ENCODE measurements around the gene CLEC4M. TPM values are rescaled to one million over a fixed set of nuclear protein-coding genes. Genes with fewer than 3 reads are reported as not detected.

CLEC4M gene
- total RNA-seq, 2 experiments from 2014 or later: not detected

DNA sequence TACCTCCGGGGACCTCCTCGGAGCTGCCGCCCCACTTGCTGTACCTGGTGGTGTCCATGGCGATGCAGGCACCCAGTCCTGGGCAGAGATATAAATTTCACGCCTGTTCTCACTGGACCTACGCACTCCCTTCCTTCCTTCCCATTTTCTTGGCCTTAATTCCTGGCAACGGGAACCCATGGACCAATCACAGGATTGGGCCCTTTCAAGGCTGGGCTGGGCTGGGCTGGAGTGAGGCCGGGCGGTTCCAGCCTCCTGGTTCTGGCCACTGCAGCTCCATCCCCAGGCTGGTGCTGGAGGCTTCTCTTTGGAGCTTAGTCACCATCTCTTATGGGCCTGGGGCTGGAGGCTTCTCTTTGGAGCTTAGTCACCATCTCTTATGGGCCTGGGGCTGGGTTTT is 31.0 kb upstream of the CLEC4M start, which contains the start of gene CLEC4G:
TSS of gene CLEC4G (minus strand) at position 66 of the 400 bp plus-strand sequence. CDS start at position 58, 8 bp downstream.
- ATAC-seq: no peak
- Mint-ChIP-seq H3K9me3 (ENCODE audit: insufficient read depth) (no peaks in the 10 kb centered on the region), H3K36me3 (ENCODE audit: low read depth) (no peaks in the 10 kb centered on the region), H3K4me3 (no peak within 1 kb of the TSS), H3K27me3 (ENCODE audit: low read depth) (peaks cover 52% of the 10 kb centered on the region), H3K4me1 (ENCODE audit: low read depth) (no peaks in the 10 kb centered on the region), H3K27ac (no peak within 1 kb of the TSS)
- no peak for DNase-seq
- POLR2A ChIA-PET: no interaction called here
- CTCF ChIA-PET: no interaction called here

DNA sequence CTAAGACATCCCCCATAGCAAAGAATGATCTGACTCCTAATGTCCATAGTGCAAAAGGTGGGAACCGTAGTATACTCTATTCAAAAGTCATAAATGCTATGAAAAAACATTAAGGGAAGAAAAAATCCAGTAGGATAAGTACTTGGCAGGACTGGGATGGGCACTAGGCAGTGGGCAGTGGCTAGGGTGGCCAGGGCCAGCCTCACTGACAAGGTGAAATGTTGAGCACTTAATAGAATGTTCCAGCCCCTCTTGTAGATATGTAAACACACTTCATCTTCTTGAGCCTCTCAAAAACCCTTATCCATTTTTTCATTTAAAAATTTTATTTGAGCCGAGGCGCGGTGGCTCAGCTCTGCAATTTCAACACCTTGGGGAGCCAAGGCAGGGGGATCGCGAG is 29.7 kb upstream of the CLEC4M start:
- no peak overlapping the region for H3K4me3 Mint-ChIP-seq

DNA sequence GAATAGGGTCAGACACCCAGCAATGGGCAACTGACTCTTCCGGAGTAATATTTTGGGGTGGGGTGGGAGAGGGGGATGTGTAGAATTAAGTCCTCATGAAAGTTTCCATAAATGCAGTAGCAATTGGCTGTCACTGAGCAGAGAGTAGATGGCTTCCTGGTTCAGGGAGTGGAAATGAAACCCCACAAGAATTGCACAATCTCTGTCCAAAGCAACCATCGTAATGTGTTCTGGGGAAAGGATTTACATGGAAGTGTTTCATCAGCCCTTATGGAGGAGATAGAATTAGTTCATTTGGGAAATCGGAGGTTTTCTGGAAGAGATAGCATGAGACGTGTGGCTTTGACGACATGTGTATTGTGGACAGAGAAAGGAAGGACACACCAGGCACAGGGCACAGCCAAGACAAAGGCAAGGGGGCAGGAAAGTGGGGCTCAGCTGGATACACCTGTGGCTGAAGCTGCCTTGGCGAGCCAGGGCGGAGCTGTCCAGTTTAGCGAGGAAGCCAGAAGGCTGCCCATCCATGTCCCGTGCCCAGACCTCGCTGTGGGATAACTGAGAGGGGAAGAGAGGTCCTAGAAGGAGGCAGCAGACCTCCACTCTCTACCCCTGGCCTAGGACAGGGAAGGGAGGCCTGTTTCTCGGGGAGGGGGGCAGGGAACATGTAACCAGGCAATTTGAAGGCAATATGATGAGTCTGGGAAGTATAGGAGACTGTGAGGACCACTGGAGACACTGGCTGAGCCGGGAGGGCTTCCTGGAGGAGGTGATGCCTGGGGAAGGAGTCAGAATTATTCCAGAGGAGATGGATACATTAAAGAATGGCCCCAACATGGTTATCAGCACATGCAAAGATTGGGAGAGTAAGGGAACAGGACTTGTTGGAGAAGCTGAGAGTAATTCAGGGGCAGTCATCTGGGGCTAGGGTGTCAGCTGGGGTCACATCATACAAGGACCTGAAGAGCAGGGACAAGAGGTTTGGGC is 28.5 kb upstream of the CLEC4M start:
- ChIA-PET POLR2A (no interaction called here), CTCF (interaction anchor here (0.6 kb wide), 1 partner anchor 54 kb away, joined by 3 read pairs; the partner anchor contains the start of gene TRAPPC5)
- Mint-ChIP-seq H3K4me1 (ENCODE audit: low read depth) (no peaks in the 10 kb centered on the region), H3K36me3 (ENCODE audit: low read depth) (no peaks in the 10 kb centered on the region), H3K4me3 (no peak overlapping the region), H3K27ac (no peak overlapping the region), H3K27me3 (ENCODE audit: low read depth) (peaks cover 32% of the 10 kb centered on the region), H3K9me3 (ENCODE audit: insufficient read depth) (no peaks in the 10 kb centered on the region)
- ATAC-seq (no peak), DNase-seq (no peak)

More for the DNA sequence above, 29.7 kb upstream of the CLEC4M start:
- H3K27ac Mint-ChIP-seq: no peak overlapping the region
- no peaks in the 10 kb centered on the region for H3K4me1 Mint-ChIP-seq (ENCODE audit: low read depth)
- no peaks in the 10 kb centered on the region for H3K9me3 Mint-ChIP-seq (ENCODE audit: insufficient read depth)
- ATAC-seq: no peak
- ChIA-PET CTCF (no interaction called here), POLR2A (no interaction called here)
- no peaks in the 10 kb centered on the region for H3K36me3 Mint-ChIP-seq (ENCODE audit: low read depth)
- DNase-seq: no peak
- peaks cover 43% of the 10 kb centered on the region for H3K27me3 Mint-ChIP-seq (ENCODE audit: low read depth)

DNA sequence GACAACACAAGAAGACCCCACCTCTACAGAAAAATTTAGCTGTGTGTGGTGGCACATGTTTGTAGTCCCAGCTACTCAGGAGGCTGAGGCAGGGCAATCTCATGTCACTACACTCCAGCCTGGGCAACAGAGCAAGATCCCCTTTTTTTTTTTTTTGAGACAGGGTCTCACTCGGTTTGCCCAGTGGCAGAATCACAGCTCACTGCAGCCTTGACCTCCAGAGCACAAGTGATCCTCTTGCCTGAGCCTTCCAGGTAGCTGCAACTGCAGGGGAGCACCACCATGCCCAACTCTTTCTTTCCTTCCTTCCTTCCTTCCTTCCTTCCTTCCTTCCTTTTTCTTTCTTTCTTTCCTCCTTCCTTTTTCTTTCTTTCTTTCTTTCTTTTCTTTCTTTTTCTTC is 26.9 kb upstream of the CLEC4M start:
- Mint-ChIP-seq H3K27me3 (ENCODE audit: low read depth) (peaks cover 30% of the 10 kb centered on the region), H3K4me3 (no peak overlapping the region), H3K9me3 (ENCODE audit: insufficient read depth) (no peaks in the 10 kb centered on the region), H3K27ac (no peak overlapping the region), H3K4me1 (ENCODE audit: low read depth) (no peaks in the 10 kb centered on the region), H3K36me3 (ENCODE audit: low read depth) (no peaks in the 10 kb centered on the region)
- ATAC-seq (no peak), DNase-seq (no peak)
- POLR2A ChIA-PET: no interaction called here
- CTCF ChIA-PET: no interaction called here

DNA sequence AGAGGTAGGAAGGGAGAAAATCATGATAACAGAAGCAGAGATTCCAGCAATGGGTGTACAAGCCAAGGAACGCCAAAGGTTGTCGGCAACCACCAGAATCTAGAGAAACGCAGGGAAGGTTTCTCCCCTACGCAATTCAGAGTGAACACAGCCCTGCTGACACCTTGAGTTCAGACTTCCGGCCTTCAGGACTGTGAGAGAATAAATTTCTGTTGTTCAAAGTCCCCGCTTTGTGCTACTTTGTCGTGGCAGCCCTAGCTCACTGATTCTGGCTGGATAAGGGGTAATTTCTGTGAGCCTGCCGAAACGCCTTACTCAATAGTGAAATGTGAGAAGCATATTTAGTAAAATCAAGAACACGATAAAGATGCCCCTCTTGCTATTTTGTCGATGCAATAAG is 25.8 kb upstream of the CLEC4M start:
- no peaks in the 10 kb centered on the region for H3K9me3 Mint-ChIP-seq (ENCODE audit: insufficient read depth)
- H3K4me1 Mint-ChIP-seq (ENCODE audit: low read depth): no peaks in the 10 kb centered on the region
- DNase-seq: no peak
- H3K4me3 Mint-ChIP-seq: no peak overlapping the region
- peaks cover 20% of the 10 kb centered on the region for H3K27me3 Mint-ChIP-seq (ENCODE audit: low read depth)
- ChIA-PET POLR2A (no interaction called here), CTCF (no interaction called here)
- H3K36me3 Mint-ChIP-seq (ENCODE audit: low read depth): no peaks in the 10 kb centered on the region
- no peak overlapping the region for H3K27ac Mint-ChIP-seq
- ATAC-seq: no peak

DNA sequence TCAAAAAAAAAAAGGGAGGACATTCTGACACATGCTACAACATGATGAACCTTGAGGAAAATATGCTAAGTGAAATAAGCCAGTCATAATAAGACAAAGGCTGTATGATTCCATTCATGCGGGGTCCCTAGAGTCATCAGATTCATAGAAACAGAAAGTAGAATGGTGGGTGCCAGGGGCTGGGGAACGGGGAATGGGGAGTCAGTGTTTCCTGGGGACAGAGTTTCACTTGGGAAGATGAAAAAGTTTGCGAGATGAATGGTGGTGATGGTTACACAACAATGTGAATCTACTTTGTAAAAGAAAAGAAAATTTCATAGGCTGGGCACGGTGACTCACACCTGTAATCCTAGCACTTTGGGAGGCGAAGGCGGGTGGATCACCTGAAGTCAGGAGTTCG is 25.0 kb upstream of the CLEC4M start:
- no peak overlapping the region for H3K27ac Mint-ChIP-seq
- CTCF ChIA-PET: interaction anchor here (1.6 kb wide), 1 partner anchor 170 kb away, joined by 4 read pairs; no protein-coding TSS in a partner anchor
- H3K4me1 Mint-ChIP-seq (ENCODE audit: low read depth): no peaks in the 10 kb centered on the region
- DNase-seq (no peak), ATAC-seq (no peak)
- peaks cover 20% of the 10 kb centered on the region for H3K27me3 Mint-ChIP-seq (ENCODE audit: low read depth)
- no peaks in the 10 kb centered on the region for H3K9me3 Mint-ChIP-seq (ENCODE audit: insufficient read depth)
- H3K4me3 Mint-ChIP-seq: no peak overlapping the region
- no peaks in the 10 kb centered on the region for H3K36me3 Mint-ChIP-seq (ENCODE audit: low read depth)
- POLR2A ChIA-PET: no interaction called here

DNA sequence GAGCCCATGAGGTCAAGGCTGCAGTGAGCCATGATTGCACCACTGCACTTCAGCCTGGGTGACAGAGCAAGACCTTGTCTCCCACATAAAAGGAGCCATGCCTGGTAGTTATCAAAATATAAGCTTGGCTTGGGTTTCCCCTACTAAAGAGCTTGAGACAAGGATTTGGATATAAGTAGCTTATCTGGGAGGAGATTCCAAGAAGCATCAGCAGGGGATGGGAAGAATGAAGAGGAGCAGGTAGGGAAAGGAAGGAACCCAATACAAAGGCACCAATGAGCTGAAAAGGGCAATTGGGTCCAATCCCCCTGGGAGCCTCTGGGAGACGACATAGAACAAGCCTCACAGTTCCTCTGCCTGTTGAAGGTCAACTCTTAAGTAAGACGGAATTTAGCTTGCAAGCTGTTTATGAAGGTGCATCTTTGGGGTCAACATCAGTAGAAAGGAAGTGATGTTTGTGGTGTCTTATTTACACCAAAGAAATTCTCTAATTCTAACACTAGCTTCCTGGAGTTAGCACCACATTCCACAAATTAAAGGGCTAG is 23.8 kb upstream of the CLEC4M start:
- DNase-seq: no peak
- CTCF ChIA-PET: interaction anchor here (1.6 kb wide), 1 partner anchor 171 kb away, joined by 4 read pairs; no protein-coding TSS in a partner anchor
- Mint-ChIP-seq H3K9me3 (ENCODE audit: insufficient read depth) (no peaks in the 10 kb centered on the region), H3K27ac (no peak overlapping the region), H3K4me3 (no peak overlapping the region), H3K4me1 (ENCODE audit: low read depth) (no peaks in the 10 kb centered on the region), H3K36me3 (ENCODE audit: low read depth) (no peaks in the 10 kb centered on the region), H3K27me3 (ENCODE audit: low read depth) (peaks cover 17% of the 10 kb centered on the region)
- POLR2A ChIA-PET: interaction anchor here (0.5 to 0.6 kb wide), 2 partner anchors 80 to 110 kb away, joined by 3 read pairs; partner anchors contain the start of gene PET100
- ATAC-seq: no peak

DNA sequence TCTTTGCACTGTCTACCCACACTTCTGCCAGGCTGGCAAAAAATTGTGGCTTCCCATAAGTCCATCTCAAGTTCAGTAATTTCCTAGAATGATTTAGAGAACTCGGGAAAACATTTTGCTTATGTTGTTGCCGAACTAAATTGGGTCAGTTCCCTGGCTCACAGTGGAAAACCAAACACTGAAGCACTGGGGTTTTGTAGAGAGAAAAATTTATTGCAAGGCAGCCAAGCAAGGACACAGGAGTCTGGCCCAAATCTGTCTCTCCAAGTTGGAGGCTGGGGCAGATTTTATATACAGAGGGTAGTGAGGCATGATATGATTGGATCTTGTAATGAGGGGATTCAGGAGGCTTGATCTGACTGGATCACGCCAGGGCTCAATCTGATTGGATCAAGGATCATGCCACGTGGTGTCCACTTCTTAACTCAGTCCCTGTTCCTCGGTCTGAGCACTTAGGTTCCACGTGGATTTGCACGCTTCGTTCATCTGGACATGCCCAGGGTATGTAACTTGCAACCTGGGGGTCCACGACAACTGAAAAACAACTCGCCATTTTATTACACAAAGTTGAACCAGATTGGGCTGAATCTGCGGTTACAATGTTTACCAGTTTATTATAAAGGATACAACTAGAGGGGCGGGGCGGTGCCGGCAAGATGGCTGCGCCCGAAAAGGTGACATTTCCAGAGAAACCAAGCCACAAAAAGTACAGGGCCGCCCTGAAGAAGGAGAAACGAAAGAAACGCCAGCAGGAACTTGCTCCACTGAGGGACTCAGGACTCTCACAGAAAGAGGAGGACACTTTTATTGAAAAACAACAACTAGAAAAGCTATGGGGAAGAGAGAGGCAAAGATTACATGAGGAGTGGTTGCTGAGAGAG is 23.0 kb upstream of the CLEC4M start:
- H3K9me3 Mint-ChIP-seq (ENCODE audit: insufficient read depth): no peaks in the 10 kb centered on the region
- H3K36me3 Mint-ChIP-seq (ENCODE audit: low read depth): no peaks in the 10 kb centered on the region
- DNase-seq (no peak), ATAC-seq (no peak)
- H3K4me3 Mint-ChIP-seq: no peak overlapping the region
- H3K27me3 Mint-ChIP-seq (ENCODE audit: low read depth): peaks cover 15% of the 10 kb centered on the region
- H3K4me1 Mint-ChIP-seq (ENCODE audit: low read depth): no peaks in the 10 kb centered on the region
- ChIA-PET CTCF (interaction anchor here (1.6 kb wide), 1 partner anchor 172 kb away, joined by 4 read pairs; no protein-coding TSS in a partner anchor), POLR2A (interaction anchor here (0.5 to 0.6 kb wide), 2 partner anchors 79 to 110 kb away, joined by 3 read pairs; partner anchors contain the start of gene PET100)
- no peak overlapping the region for H3K27ac Mint-ChIP-seq

DNA sequence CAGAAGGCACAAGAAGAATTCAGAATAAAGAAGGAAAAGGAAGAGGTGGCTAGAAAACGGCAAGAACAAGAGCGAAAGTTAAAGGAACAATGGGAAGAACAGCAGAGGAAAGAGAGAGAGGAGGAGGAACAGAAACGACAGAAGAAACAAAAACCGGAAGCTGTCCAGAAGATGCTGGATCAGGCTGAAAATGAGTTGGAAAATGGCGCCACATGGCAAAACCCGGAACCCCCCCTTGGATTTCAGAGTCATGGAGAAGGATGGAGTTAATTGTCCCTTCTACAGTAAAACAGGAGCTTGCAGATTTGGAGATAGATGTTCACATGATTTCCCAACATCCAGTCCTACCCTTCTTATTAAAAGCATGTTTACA is 22.4 kb upstream of the CLEC4M start:
- no peaks in the 10 kb centered on the region for H3K4me1 Mint-ChIP-seq (ENCODE audit: low read depth)
- ChIA-PET CTCF (no interaction called here), POLR2A (no interaction called here)
- no peak for DNase-seq
- H3K27me3 Mint-ChIP-seq (ENCODE audit: low read depth): peaks cover 11% of the 10 kb centered on the region
- H3K9me3 Mint-ChIP-seq (ENCODE audit: insufficient read depth): no peaks in the 10 kb centered on the region
- no peak overlapping the region for H3K27ac Mint-ChIP-seq
- H3K36me3 Mint-ChIP-seq (ENCODE audit: low read depth): no peaks in the 10 kb centered on the region
- no peak overlapping the region for H3K4me3 Mint-ChIP-seq
- no peak for ATAC-seq

DNA sequence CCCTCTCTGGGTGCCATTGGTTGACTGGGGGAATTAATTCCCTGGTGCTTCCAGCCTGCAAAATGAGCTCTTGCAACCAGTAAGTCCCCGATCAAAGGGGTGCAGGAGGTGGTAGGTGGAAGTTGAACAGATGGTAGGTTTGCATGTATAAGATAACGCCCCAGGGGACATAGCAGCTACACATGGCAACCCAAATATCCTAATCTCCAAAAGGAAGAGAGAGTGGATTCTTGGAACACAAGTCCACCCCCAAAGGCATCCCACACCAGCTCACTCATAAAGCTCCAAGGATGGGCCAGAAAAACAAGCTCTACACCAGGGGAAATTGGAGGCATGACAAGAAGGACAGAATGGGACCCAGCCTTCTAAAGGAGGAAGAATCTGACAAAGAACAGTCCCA is 20.5 kb upstream of the CLEC4M start:
- H3K4me3 Mint-ChIP-seq: no peak overlapping the region
- no peaks in the 10 kb centered on the region for H3K9me3 Mint-ChIP-seq (ENCODE audit: insufficient read depth)
- ChIA-PET POLR2A (no interaction called here), CTCF (no interaction called here)
- DNase-seq (no peak), ATAC-seq (no peak)
- H3K36me3 Mint-ChIP-seq (ENCODE audit: low read depth): no peaks in the 10 kb centered on the region
- H3K27me3 Mint-ChIP-seq (ENCODE audit: low read depth): peaks cover 11% of the 10 kb centered on the region
- H3K27ac Mint-ChIP-seq: no peak overlapping the region
- no peaks in the 10 kb centered on the region for H3K4me1 Mint-ChIP-seq (ENCODE audit: low read depth)

DNA sequence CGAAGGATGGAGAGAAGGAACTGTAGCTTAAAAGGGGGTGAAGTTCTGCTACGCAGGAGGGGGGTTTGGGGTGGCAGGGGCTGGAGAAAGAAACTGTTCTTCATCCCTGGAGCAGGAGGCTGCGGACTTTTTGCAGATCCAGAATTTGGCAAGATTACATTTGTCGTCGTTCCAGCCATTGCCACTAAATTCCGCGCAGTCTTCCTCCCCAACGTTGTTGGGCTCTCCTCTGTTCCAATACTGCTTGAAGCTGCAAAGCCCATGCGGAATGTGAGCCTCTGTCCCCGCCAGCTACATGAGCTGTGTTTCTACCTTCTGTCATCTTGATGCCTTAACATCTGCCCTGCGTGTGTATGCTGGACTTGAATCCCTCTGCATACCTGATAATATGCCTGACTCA is 20.1 kb upstream of the CLEC4M start:
- ChIA-PET POLR2A (no interaction called here), CTCF (interaction anchor here (1.2 kb wide), 1 partner anchor 62 kb away, joined by 4 read pairs; the partner anchor contains the start of gene TRAPPC5)
- H3K36me3 Mint-ChIP-seq (ENCODE audit: low read depth): no peaks in the 10 kb centered on the region
- no peaks in the 10 kb centered on the region for H3K4me1 Mint-ChIP-seq (ENCODE audit: low read depth)
- ATAC-seq (no peak), DNase-seq (no peak)
- H3K4me3 Mint-ChIP-seq: no peak overlapping the region
- H3K27ac Mint-ChIP-seq: no peak overlapping the region
- peaks cover 1% of the 10 kb centered on the region for H3K9me3 Mint-ChIP-seq (ENCODE audit: insufficient read depth)
- H3K27me3 Mint-ChIP-seq (ENCODE audit: low read depth): peaks cover 11% of the 10 kb centered on the region

All from activated CD8-positive, alpha-beta T cell treated with anti-CD3 and anti-CD28 coated beads, Interleukin-2, amount 10 ng/mL, durations not matched to agents 7 days and 5 days (primary cell).